ENCODE data around the gene DENND1A.

GRCh38 chr9:123807251-123807650 is 122.7 kb downstream of the DENND1A start:
- TF ChIP-seq CTCF (IDR thresholded peaks at IDR 0.05) = no peak
- TF ChIP-seq EP300 (IDR thresholded peaks at IDR 0.05) = no peak
- TF ChIP-seq POLR2A (IDR thresholded peaks at IDR 0.05) = no peak
